ENCODE measurements around the gene CXCL11. TPM values are rescaled to one million over a fixed set of nuclear protein-coding genes. Genes with fewer than 3 reads are reported as not detected.
A peak's percentile ranks its signal among the peaks of the same experiment; 100 is the strongest.

Gene CXCL11
- total RNA-seq, 8 experiments from 2014 or later: 0.20 to 3.6 TPM; not detected in 6

- peak in 2 of 8 experiments; percentile 2 to 8 for ATAC-seq (replicated peaks in 6 of 8)
- H3K4me3 ChIP-seq: peak overlapping the region; percentile 66 to 86 (median 69)
- 0 to 5% (median 2%) methylated on average over 4 to 18 of the region's 20 CpGs; no CpG with 5 or more reads in 1 of the 10 experiments for WGBS, 10 experiments
- peak overlapping the region; percentile 5 to 72 for H3K27ac ChIP-seq
- H3K4me1 ChIP-seq (replicated peaks in 1 of 2): peaks cover 4 to 9% of the 10 kb centered on the region in 2 donors
- in situ Hi-C loops (cut with MboI; ENCODE audit: low pct_unique_long_range_greater_than_20kb in 2 of 9, low sequenced_read_pairs in 9 of 9, unreplicated experiment in 9 of 9): loop anchor here in 3 of 9 experiments (10.0 to 25.0 kb wide), 3 partner anchors 75 to 97 kb away; partner anchors contain the start of gene ART3 (in 1 of the 3)
Measured at GRCh38 chr4:75989846-75990528, 45.9 kb downstream of the CXCL11 start.

GRCh38 chr4:75985116-75985515 is 50.8 kb downstream of the CXCL11 start:
- in situ Hi-C loops (cut with MboI; ENCODE audit: low pct_unique_long_range_greater_than_20kb in 2 of 9, low sequenced_read_pairs in 9 of 9, unreplicated experiment in 9 of 9): loop anchor here in 1 of 9 experiments (25.0 kb wide), 1 partner anchor 102 kb away; no protein-coding TSS in a partner anchor
- no peak overlapping the region for H3K4me3 ChIP-seq
- no peak overlapping the region for H3K27ac ChIP-seq
- peak in 3 of 8 experiments; percentile 34 to 90 (median 89) for ATAC-seq (replicated peaks in 6 of 8)
- peaks cover 0 to 9% of the 10 kb centered on the region in 2 donors for H3K4me1 ChIP-seq (replicated peaks in 1 of 2)
- WGBS, 10 experiments: 21 to 100% (median 82%) methylated on average over 1 to 3 of the region's 3 CpGs; no CpG with 5 or more reads in 3 of the 10 experiments

Other genes starting within 250 kb of the CXCL11 start
- gene PPEF2, start 133.6 kb downstream of the CXCL11 start, total RNA-seq: under 1 TPM in 5 of 8 experiments, not detected in 3; 0.15 to 0.80 (median 0.29) TPM
- 10 to 100 TPM in 2 of 8 experiments, 1 to 10 TPM in 6; 2.7 to 54.6 (median 9.0) TPM for gene NAAA, start 95.1 kb downstream of the CXCL11 start, total RNA-seq
- gene SDAD1, start 45.1 kb downstream of the CXCL11 start, total RNA-seq: 10 to 100 TPM; 20.5 to 50.3 (median 37.7) TPM
- gene CXCL9, start 28.6 kb downstream of the CXCL11 start, total RNA-seq: under 1 TPM in 4 of 8 experiments, not detected in 4; 0.05 to 0.52 (median 0.15) TPM
- gene CXCL10, start 12.6 kb downstream of the CXCL11 start, total RNA-seq: 1 to 10 TPM in 1 of 8 experiments, under 1 TPM in 2, not detected in 5; 0.46 to 3.4 (median 0.87) TPM
- 10 to 100 TPM in 1 of 8 experiments, 1 to 10 TPM in 2, under 1 TPM in 5; 0.32 to 65.1 (median 0.78) TPM for gene ART3, start 38.6 kb upstream of the CXCL11 start, total RNA-seq
- 10 to 100 TPM; 21.3 to 54.3 (median 45.5) TPM for gene NUP54, start 112.3 kb upstream of the CXCL11 start, total RNA-seq
- gene SCARB2, start 177.8 kb upstream of the CXCL11 start, total RNA-seq: 100 to 1,000 TPM in 6 of 8 experiments, 10 to 100 TPM in 2; 79.7 to 230 (median 112) TPM
- 10 to 100 TPM in 1 of 8 experiments, 1 to 10 TPM in 7; 1.8 to 14.8 (median 2.7) TPM for gene FAM47E, start 215.7 kb upstream of the CXCL11 start, total RNA-seq

Data from motor neuron (in vitro differentiated cells).